ENCODE results near the gene QPCT. TPM values are rescaled to one million over a fixed set of nuclear protein-coding genes. Genes with fewer than 3 reads are reported as not detected.

Gene QPCT
- total and polyA plus RNA-seq, 5 experiments from 2014 or later = 0.20 to 0.52 (median 0.50) TPM; not detected in 2

DNA sequence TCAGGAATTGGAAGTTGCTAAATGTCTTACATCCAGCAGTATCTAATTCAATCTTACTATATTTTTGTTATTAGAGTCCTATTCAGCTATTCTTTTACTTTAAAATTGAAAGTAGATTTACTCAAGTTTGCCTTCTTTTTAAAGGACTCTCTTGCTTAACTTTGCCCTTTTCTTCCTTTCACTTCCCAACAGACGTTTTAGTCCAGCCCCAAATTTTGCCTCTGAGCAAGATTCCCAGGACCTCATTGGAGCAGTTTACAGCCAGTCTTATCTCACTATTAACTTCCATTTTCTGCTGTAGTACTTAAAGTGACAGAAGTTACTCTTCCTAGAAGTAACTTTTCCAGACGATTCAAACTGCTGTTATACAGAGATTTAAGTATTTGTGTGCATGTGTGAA lies 18.1 kb upstream of the QPCT start:
- Mint-ChIP-seq H3K27me3 (peaks cover 0 to 16% (median 5%) of the 10 kb centered on the region in 5 donors), H3K36me3 (peaks cover 0 to 5% (median 0%) of the 10 kb centered on the region in 3 donors), H3K4me1 (peaks cover 12 to 38% (median 22%) of the 10 kb centered on the region in 4 donors), H3K4me3 (peak overlapping the region in 5 of 10 donors; percentile 2 to 68 (median 54)), H3K9me3 (no peaks in the 10 kb centered on the region), H3K27ac (peak overlapping the region in 2 of 10 donors; percentile 35 to 61)
- DNase-seq (no peak), ATAC-seq (no peak)
- POLR2A ChIA-PET = interaction anchor here (1.7 kb wide), 1 partner anchor 42 kb away, joined by 4 read pairs; no protein-coding TSS in a partner anchor

DNA sequence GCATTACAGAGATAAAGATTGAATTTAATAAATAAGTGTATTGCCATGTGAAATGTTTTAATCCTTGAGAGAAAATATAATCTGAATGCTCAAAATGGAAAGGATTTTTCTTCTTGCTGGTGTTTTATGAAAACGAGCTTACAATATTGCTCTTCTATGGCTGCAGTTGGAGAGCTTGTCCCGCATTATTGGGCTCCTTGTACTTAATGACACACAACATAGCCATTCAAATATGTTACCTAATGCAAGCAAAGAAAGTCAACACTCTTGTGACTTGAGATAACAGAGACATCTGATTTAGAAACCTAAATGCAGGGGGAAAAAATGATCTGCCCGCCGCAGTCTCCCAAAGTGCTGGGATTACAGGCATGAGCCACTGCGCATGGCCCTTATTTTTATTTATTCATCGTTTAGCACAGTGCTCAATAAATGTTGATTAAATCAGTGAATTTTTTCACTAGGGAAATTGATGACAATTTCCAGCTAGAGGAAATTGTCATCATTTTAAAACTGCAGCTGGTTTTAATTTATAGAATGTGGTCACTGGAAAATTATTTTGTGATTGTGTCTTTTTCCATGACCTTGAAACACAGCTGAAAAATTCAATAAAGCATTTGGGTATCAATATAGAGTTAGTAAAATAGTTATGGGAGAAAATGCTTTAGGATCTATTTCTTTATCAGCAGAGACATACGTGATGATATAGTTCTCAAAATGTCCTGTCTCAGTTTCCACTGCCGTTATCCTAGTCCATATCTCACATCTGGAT lies 17.4 kb upstream of the QPCT start:
- DNase-seq (no peak), ATAC-seq (no peak)
- H3K9me3 Mint-ChIP-seq = no peaks in the 10 kb centered on the region
- peaks cover 0 to 18% (median 6%) of the 10 kb centered on the region in 5 donors for H3K27me3 Mint-ChIP-seq
- peak overlapping the region in 1 of 10 donors; percentile 49 for H3K27ac Mint-ChIP-seq
- POLR2A ChIA-PET = no interaction called here
- H3K4me1 Mint-ChIP-seq = peaks cover 8 to 30% (median 15%) of the 10 kb centered on the region in 4 donors
- peak overlapping the region in 1 of 10 donors; percentile 11 for H3K4me3 Mint-ChIP-seq
- peaks cover 0 to 5% (median 0%) of the 10 kb centered on the region in 3 donors for H3K36me3 Mint-ChIP-seq

DNA sequence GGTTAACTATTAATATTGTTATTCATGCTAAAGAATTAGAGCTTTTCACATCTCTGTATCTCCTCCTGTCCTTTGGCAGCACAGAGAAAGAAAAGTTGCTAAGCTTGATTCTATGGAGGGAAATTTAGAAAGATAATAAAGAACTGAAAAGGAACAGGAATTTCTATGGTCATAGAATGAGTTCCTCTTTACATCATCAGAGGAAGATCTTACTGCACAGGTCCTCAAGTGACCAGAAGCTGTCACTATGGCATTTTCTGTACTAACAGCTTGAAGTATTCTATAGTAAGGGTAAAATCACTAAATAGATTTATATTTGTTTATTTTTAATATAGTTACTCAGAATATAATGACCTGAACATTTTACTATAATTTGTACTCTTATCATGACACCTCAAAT lies 13.7 kb upstream of the QPCT start:
- POLR2A ChIA-PET = interaction anchor here (0.8 kb wide), 1 partner anchor 364 kb away, joined by 3 read pairs; no protein-coding TSS in a partner anchor
- no peak for DNase-seq
- H3K4me3 Mint-ChIP-seq = no peak overlapping the region
- H3K9me3 Mint-ChIP-seq = peaks cover 0 to 2% (median 0%) of the 10 kb centered on the region in 9 donors
- ATAC-seq = no peak
- no peak overlapping the region for H3K27ac Mint-ChIP-seq
- no peaks in the 10 kb centered on the region for H3K36me3 Mint-ChIP-seq
- H3K4me1 Mint-ChIP-seq = peaks cover 0 to 4% (median under 1%) of the 10 kb centered on the region in 4 donors
- H3K27me3 Mint-ChIP-seq = peaks cover 0 to 18% (median 10%) of the 10 kb centered on the region in 5 donors

DNA sequence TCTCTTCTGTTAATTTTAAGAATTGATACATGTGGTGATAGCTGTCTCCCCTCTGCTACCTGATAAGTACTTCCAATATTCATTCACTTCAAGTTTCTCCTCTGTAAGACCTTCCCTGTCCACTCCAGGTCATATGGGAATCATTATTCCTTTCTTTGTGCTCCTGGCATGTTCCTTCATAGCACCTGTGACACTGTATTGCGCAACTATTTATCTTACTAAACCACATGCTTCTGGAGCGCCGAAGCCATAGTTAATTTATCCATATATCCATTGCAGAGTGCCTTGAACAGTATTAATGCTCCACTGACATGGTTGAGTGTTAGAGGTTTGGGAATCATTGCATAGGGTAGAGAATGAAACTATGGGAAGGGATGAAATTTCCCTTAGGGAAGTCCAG lies 11.9 kb upstream of the QPCT start:
- ATAC-seq (no peak), DNase-seq (no peak)
- POLR2A ChIA-PET = no interaction called here
- H3K36me3 Mint-ChIP-seq = no peaks in the 10 kb centered on the region
- peaks cover 0 to 12% (median 6%) of the 10 kb centered on the region in 5 donors for H3K27me3 Mint-ChIP-seq
- H3K4me3 Mint-ChIP-seq = no peak overlapping the region
- peaks cover 0 to 2% (median 0%) of the 10 kb centered on the region in 9 donors for H3K9me3 Mint-ChIP-seq
- no peaks in the 10 kb centered on the region for H3K4me1 Mint-ChIP-seq
- no peak overlapping the region for H3K27ac Mint-ChIP-seq

- no peaks in the 10 kb centered on the region for H3K4me1 Mint-ChIP-seq
- POLR2A ChIA-PET = no interaction called here
Observed at GRCh38 chr2:37333256-37333655, 11.2 kb upstream of the QPCT start.

GRCh38 chr2:37335604-37336003 lies 8.8 kb upstream of the QPCT start:
- POLR2A ChIA-PET = no interaction called here
- DNase-seq = no peak
- Mint-ChIP-seq H3K36me3 (no peaks in the 10 kb centered on the region), H3K4me3 (no peak overlapping the region), H3K4me1 (no peaks in the 10 kb centered on the region), H3K9me3 (peaks cover 0 to 2% (median 0%) of the 10 kb centered on the region in 9 donors), H3K27me3 (peaks cover 0 to 8% (median 5%) of the 10 kb centered on the region in 5 donors), H3K27ac (no peak overlapping the region)
- ATAC-seq = no peak

More at GRCh38 chr2:37333256-37333655, 11.2 kb upstream of the QPCT start:
- DNase-seq (no peak), ATAC-seq (no peak)
- Mint-ChIP-seq H3K4me3 (no peak overlapping the region), H3K27me3 (peaks cover 0 to 10% (median 5%) of the 10 kb centered on the region in 5 donors), H3K9me3 (peaks cover 0 to 2% (median 0%) of the 10 kb centered on the region in 9 donors), H3K36me3 (no peaks in the 10 kb centered on the region), H3K27ac (no peak overlapping the region)

DNA sequence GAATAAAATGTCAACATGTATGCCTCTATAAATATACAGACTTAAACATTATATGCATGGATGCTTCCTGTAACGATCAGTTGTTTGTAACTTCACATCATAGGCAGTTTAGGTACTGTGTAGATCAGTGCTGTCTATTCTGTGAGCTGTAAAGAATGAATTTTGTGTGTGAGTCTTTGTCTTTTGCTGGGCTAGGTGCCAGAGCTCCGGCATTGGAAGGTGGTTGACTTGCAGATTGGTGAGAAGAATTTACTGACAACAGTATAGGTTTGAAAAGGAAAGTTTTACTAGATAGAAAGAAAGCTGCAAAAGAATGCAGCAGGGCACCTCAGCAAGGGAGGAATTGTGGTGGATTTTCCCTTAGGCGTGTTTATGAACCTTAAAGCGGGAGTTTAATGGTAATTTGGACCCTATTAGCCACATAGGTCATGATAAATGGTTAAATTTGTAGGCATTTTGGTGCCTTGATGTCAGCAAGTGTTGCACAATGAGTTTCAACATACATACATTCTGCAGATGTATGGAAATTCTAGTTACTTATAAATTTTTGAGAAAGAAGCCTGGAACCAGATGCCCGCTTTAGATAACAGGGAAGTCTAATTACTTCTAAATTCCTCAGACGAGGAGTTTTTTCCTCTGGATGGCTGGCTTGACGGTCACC lies 6.7 kb upstream of the QPCT start:
- Mint-ChIP-seq H3K27ac (no peak overlapping the region), H3K4me1 (no peaks in the 10 kb centered on the region), H3K4me3 (no peak overlapping the region), H3K9me3 (peaks cover 0 to 2% (median 0%) of the 10 kb centered on the region in 9 donors), H3K27me3 (peaks cover 0 to 4% (median 3%) of the 10 kb centered on the region in 5 donors), H3K36me3 (no peaks in the 10 kb centered on the region)
- POLR2A ChIA-PET = no interaction called here
- DNase-seq = no peak
- ATAC-seq = no peak

DNA sequence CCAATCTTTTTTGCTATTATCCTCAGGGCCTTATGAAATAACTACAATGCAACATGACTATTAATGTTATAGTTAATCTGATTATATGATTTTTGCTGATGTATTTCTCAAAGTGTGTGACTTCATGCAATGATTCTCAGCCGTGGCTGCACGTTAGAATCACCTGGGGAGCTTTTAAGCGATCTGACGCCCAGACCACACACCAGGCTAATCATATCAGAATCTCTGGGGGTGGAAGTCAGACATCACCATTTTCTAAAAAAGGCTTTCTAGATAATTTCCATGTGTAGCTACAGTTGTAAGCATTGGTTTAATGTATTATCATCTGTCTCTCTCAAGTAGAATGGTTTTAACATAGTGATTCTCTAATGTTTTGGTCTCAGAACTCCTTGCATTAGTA lies 5.5 kb upstream of the QPCT start:
- H3K36me3 Mint-ChIP-seq = no peaks in the 10 kb centered on the region
- H3K4me3 Mint-ChIP-seq = no peak overlapping the region
- peaks cover 0 to 4% (median 2%) of the 10 kb centered on the region in 5 donors for H3K27me3 Mint-ChIP-seq
- no peak overlapping the region for H3K27ac Mint-ChIP-seq
- H3K9me3 Mint-ChIP-seq = no peaks in the 10 kb centered on the region
- POLR2A ChIA-PET = no interaction called here
- ATAC-seq = no peak
- DNase-seq = no peak
- H3K4me1 Mint-ChIP-seq = peaks cover 0 to 5% (median 4%) of the 10 kb centered on the region in 4 donors

- POLR2A ChIA-PET = no interaction called here
- Mint-ChIP-seq H3K36me3 (no peaks in the 10 kb centered on the region), H3K4me3 (no peak overlapping the region), H3K27ac (no peak overlapping the region), H3K9me3 (no peaks in the 10 kb centered on the region), H3K4me1 (peaks cover 6 to 14% (median 13%) of the 10 kb centered on the region in 4 donors), H3K27me3 (peaks cover 0 to 4% (median 0%) of the 10 kb centered on the region in 5 donors)
- ATAC-seq (no peak), DNase-seq (no peak)
Observed at GRCh38 chr2:37340637-37341036, 3.8 kb upstream of the QPCT start.

- H3K27me3 Mint-ChIP-seq = peaks cover 5 to 12% (median 7%) of the 10 kb centered on the region in 5 donors
Observed at GRCh38 chr2:37342591-37343220, 1.7 kb upstream of the QPCT start.

GRCh38 chr2:37343537-37344434 lies 644 bp upstream of the QPCT start:
- DNase-seq = no peak
- Mint-ChIP-seq H3K27ac (peak overlapping the region in 6 of 10 donors; percentile 2 to 80 (median 72)), H3K4me3 (peak overlapping the region; percentile 73 to 91 (median 83)), H3K9me3 (no peaks in the 10 kb centered on the region), H3K27me3 (peaks cover 7 to 18% (median 14%) of the 10 kb centered on the region in 5 donors), H3K4me1 (peaks cover 6 to 20% (median 13%) of the 10 kb centered on the region in 4 donors), H3K36me3 (no peaks in the 10 kb centered on the region)
- POLR2A ChIA-PET = interaction anchor here (0.6 kb wide), 1 partner anchor 1044 kb away, joined by 4 read pairs; no protein-coding TSS in a partner anchor
- no peak for ATAC-seq

More at GRCh38 chr2:37342591-37343220, 1.7 kb upstream of the QPCT start:
- peak overlapping the region in 2 of 10 donors; percentile 35 to 63 for H3K27ac Mint-ChIP-seq
- no peaks in the 10 kb centered on the region for H3K36me3 Mint-ChIP-seq
- no peak for DNase-seq
- peaks cover 6 to 20% (median 13%) of the 10 kb centered on the region in 4 donors for H3K4me1 Mint-ChIP-seq
- no peaks in the 10 kb centered on the region for H3K9me3 Mint-ChIP-seq
- POLR2A ChIA-PET = no interaction called here
- H3K4me3 Mint-ChIP-seq = no peak overlapping the region
- no peak for ATAC-seq

DNA sequence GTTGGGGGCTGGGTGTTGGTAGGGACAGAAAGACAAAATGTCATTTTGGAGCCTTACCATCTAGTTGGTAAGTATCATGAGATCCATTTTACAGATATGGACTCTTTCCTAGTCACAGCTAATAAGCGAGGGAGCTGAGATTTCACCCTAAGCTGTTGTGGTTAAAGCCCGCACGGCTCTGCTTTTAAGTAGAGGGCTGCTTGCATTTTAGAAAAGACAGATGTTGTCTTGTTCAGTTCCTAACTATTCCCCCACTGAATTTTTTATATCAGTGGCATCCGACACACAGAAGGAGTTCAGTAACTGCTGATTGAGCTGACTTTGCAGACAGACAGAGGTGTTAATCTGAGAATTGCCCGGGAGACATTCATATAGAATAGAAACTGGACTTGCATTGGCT lies 3.7 kb downstream of the QPCT start:
- Mint-ChIP-seq H3K4me1 (peaks cover 6 to 32% (median 13%) of the 10 kb centered on the region in 4 donors), H3K27me3 (peaks cover 17 to 45% (median 26%) of the 10 kb centered on the region in 5 donors), H3K36me3 (no peaks in the 10 kb centered on the region), H3K27ac (peak overlapping the region in 2 of 10 donors; percentile 13 to 63), H3K4me3 (no peak overlapping the region), H3K9me3 (no peaks in the 10 kb centered on the region)
- POLR2A ChIA-PET = no interaction called here
- DNase-seq (no peak), ATAC-seq (no peak)

Data from naive thymus-derived CD8-positive, alpha-beta T cell (primary cell).